IMR-90 (cell line): ENCODE data around the gene SLC9A9. TPM values are rescaled to one million over a fixed set of nuclear protein-coding genes. Genes with fewer than 3 reads are reported as not detected.

Source experiments
- ATAC-seq: fragments of 200-7000 bp; cut with Tn5 transposase; 2 replicates; pipeline ENCODE4 v1.9.1; 2020; ENCODE audit warnings: low read depth, mild to moderate bottlenecking, moderate library complexity
- BruUV-seq: library from RNA; stranded (reverse); fragments of 400-500 nt; replicated peaks from 2 replicates; lab custom pipeline; 2021; lab: Mats Ljungman, UMichigan
- CTCF ChIA-PET: fragments of 300-600 bp; formaldehyde crosslinking; extraction: SDS; loops from one replicate; lab custom pipeline; 2021; ENCODE audit warnings: antibody characterized with exemption; lab: Yijun Ruan, JAX
- POLR2A ChIA-PET: fragments of 300-600 bp; sonication (Branson Sonifier 250); formaldehyde crosslinking; loops from one replicate; lab custom pipeline; 2022; ENCODE audit warnings: antibody characterized with exemption; ENCODE audit not compliant: unreplicated experiment; lab: Charles Lee
- DNase-seq: peaks from one replicate; pipeline ENCODE4 v3.0.0; 2013
- H2AFZ ChIP-seq: replicated peaks from 2 replicates; pipeline ENCODE3; 2013; ENCODE audit warnings: low read length, mild to moderate bottlenecking; ENCODE audit not compliant: poor library complexity
- H2AK5ac ChIP-seq: 2 replicates; pipeline ENCODE4 v1.6.1; 2013; ENCODE audit warnings: low read depth, low read length, inconsistent platforms
- H2AK9ac ChIP-seq: replicated peaks from 2 replicates; pipeline ENCODE3; 2013; ENCODE audit warnings: mild to moderate bottlenecking, low read depth, low read length, moderate library complexity; ENCODE audit not compliant: poor library complexity
- H2BK120ac ChIP-seq: 2 replicates; pipeline ENCODE4 v1.6.1; 2013; ENCODE audit warnings: low read depth, low read length, inconsistent platforms
- H2BK15ac ChIP-seq: 3 replicates; pipeline ENCODE4 v1.6.1; 2013; ENCODE audit warnings: low read depth, low read length, inconsistent platforms
- H2BK20ac ChIP-seq: 2 replicates; pipeline ENCODE4 v1.6.1; 2013; ENCODE audit warnings: low read depth, mild to moderate bottlenecking, inconsistent platforms, low read length, moderate library complexity
- H2BK5ac ChIP-seq: 2 replicates; pipeline ENCODE4 v1.6.1; 2013; ENCODE audit warnings: mild to moderate bottlenecking, low read depth, low read length, inconsistent platforms; ENCODE audit not compliant: poor library complexity, severe bottlenecking
- H3K14ac ChIP-seq: replicated peaks from 2 replicates; pipeline ENCODE4 v1.6.1; 2013; ENCODE audit warnings: low read depth, low read length, inconsistent platforms
- H3K18ac ChIP-seq: 2 replicates; pipeline ENCODE4 v1.6.1; 2013; ENCODE audit warnings: low read depth, low read length, control low read depth
- H3K23ac ChIP-seq: 2 replicates; pipeline ENCODE4 v1.6.1; 2013; ENCODE audit warnings: low read depth, low read length, inconsistent platforms
- H3K27ac ChIP-seq: 2 replicates; pipeline ENCODE4 v1.5.1; 2013; ENCODE audit warnings: mild to moderate bottlenecking, control low read depth, low read length; ENCODE audit not compliant: insufficient read depth
- H3K27me3 ChIP-seq: 2 replicates; pipeline ENCODE4 v1.6.1; 2013; ENCODE audit warnings: low read length; ENCODE audit not compliant: control insufficient read depth, insufficient read depth
- H3K36me3 ChIP-seq: 2 replicates; pipeline ENCODE4 v1.6.1; 2013; ENCODE audit warnings: low read length, mixed read lengths; ENCODE audit not compliant: control insufficient read depth, insufficient read depth
- H3K4ac ChIP-seq: 2 replicates; pipeline ENCODE4 v1.6.1; 2013; ENCODE audit warnings: low read depth, low read length, inconsistent platforms
- H3K4me1 ChIP-seq: 2 replicates; pipeline ENCODE4 v1.6.1; 2013; ENCODE audit warnings: low read length, mixed read lengths; ENCODE audit not compliant: control insufficient read depth, insufficient read depth
- H3K4me2 ChIP-seq: 2 replicates; pipeline ENCODE4 v1.6.1; 2013; ENCODE audit warnings: low read depth, mild to moderate bottlenecking, control low read depth, low read length, moderate library complexity
- H3K4me3 ChIP-seq: 2 replicates; pipeline ENCODE4 v1.5.1; 2013; ENCODE audit warnings: low read depth, mild to moderate bottlenecking, control low read depth, low read length, moderate library complexity; ENCODE audit not compliant: insufficient read depth
- H3K56ac ChIP-seq: 2 replicates; pipeline ENCODE4 v1.6.1; 2013; ENCODE audit warnings: low read length, inconsistent platforms; ENCODE audit not compliant: insufficient read depth; ENCODE audit errors: extremely low read depth
- H3K79me1 ChIP-seq, 2 experiments: 2 replicates each; pipeline ENCODE4 v1.6.1; 2013; ENCODE audit warnings: low read length in 2 of 2, inconsistent platforms in 1 of 2, low read depth in 1 of 2
- H3K9ac ChIP-seq: 2 replicates; pipeline ENCODE4 v1.6.1; 2013; ENCODE audit warnings: low read depth, low read length, control low read depth
- H3K9me1 ChIP-seq: 2 replicates; pipeline ENCODE4 v1.6.1; 2013; ENCODE audit warnings: low read length, inconsistent platforms; ENCODE audit not compliant: insufficient read depth
- H3K9me3 ChIP-seq: 2 replicates; pipeline ENCODE4 v1.6.1; 2013; ENCODE audit warnings: low read length; ENCODE audit not compliant: control insufficient read depth, insufficient read depth
- H4K20me1 ChIP-seq: 2 replicates; pipeline ENCODE4 v1.6.1; 2013; ENCODE audit warnings: low read length, inconsistent platforms; ENCODE audit not compliant: insufficient read depth
- H4K5ac ChIP-seq: 2 replicates; pipeline ENCODE4 v1.6.1; 2013; ENCODE audit warnings: mild to moderate bottlenecking, low read depth, low read length, control low read depth
- H4K8ac ChIP-seq, 2 experiments: 2 replicates each; pipeline ENCODE4 v1.6.1; 2013; ENCODE audit warnings: low read depth in 2 of 2, low read length in 2 of 2, control low read depth in 1 of 2, inconsistent platforms in 1 of 2
- H4K91ac ChIP-seq: 2 replicates; pipeline ENCODE4 v1.6.1; 2013; ENCODE audit warnings: low read depth, low read length, inconsistent platforms; ENCODE audit not compliant: insufficient read depth
- BHLHE40 ChIP-seq: fragments of 150-350 bp; IDR thresholded peaks from 2 replicates; pipeline ENCODE4 v1.6.1; 2016; ENCODE audit warnings: mild to moderate bottlenecking, low read depth, low read length
- CEBPB ChIP-seq: IDR thresholded peaks from 2 replicates; pipeline ENCODE4 v1.6.1; 2012; ENCODE audit warnings: low read depth, low read length, improper control_type of control experiment
- CHD1 ChIP-seq: IDR thresholded peaks from 2 replicates; pipeline ENCODE4 v1.6.1; 2012; ENCODE audit warnings: low read depth, low read length, improper control_type of control experiment
- CTCF ChIP-seq: conservative IDR thresholded peaks from 2 replicates; pipeline ENCODE4 v1.5.1; 2012; ENCODE audit warnings: mild to moderate bottlenecking, low read depth, low read length, improper control_type of control experiment
- FOS ChIP-seq: fragments of 150-350 bp; IDR thresholded peaks from 2 replicates; pipeline ENCODE4 v1.6.1; 2016; ENCODE audit warnings: low read depth, low read length
- MAFK ChIP-seq: IDR thresholded peaks from 2 replicates; pipeline ENCODE4 v1.6.1; 2012; ENCODE audit warnings: low read depth, low read length, improper control_type of control experiment
- MAZ ChIP-seq: IDR thresholded peaks from 2 replicates; pipeline ENCODE4 v1.6.1; 2012; ENCODE audit warnings: low read depth, mild to moderate bottlenecking, low read length, improper control_type of control experiment, moderate library complexity, borderline replicate concordance
- MXI1 ChIP-seq: IDR thresholded peaks from 2 replicates; pipeline ENCODE4 v1.6.1; 2012; ENCODE audit warnings: low read depth, mild to moderate bottlenecking, low read length, moderate library complexity, borderline replicate concordance
- NFE2L2 ChIP-seq: fragments of 150-350 bp; IDR thresholded peaks from 2 replicates; pipeline ENCODE4 v1.6.1; 2016; ENCODE audit warnings: low read depth, mild to moderate bottlenecking, low read length
- POLR2A ChIP-seq: IDR thresholded peaks from 2 replicates; pipeline ENCODE4 v1.6.1; 2012; ENCODE audit warnings: mild to moderate bottlenecking, low read depth, low read length
- RAD21 ChIP-seq: IDR thresholded peaks from 2 replicates; pipeline ENCODE4 v1.6.1; 2012; ENCODE audit warnings: low read length, improper control_type of control experiment
- RCOR1 ChIP-seq: IDR thresholded peaks from 2 replicates; pipeline ENCODE4 v1.6.1; 2012; ENCODE audit warnings: mild to moderate bottlenecking, low read length, improper control_type of control experiment; ENCODE audit not compliant: insufficient replicate concordance
- RFX5 ChIP-seq: IDR thresholded peaks from 2 replicates; pipeline ENCODE4 v1.8.0; 2012; ENCODE audit warnings: low read depth, mild to moderate bottlenecking, low read length, moderate library complexity
- SMC3 ChIP-seq: fragments of 150-350 bp; IDR thresholded peaks from 2 replicates; pipeline ENCODE4 v1.6.1; 2016; ENCODE audit warnings: low read depth, mild to moderate bottlenecking, antibody characterized with exemption, low read length, moderate library complexity
- WGBS, 2 experiments: methylation state at CpG; one replicate each; pipeline versions ENCODE4 v1.1.5 to v1.1.7; 2013; ENCODE audit warnings: missing lambda C conversion rate in 2 of 2; ENCODE audit not compliant: insufficient read length in 1 of 2; ENCODE audit errors: extremely low coverage in 2 of 2; 5-methylcytosine and 5-hydroxymethylcytosine counted together
- dilution Hi-C: fragments of 300-500 bp; cut with HindIII; formaldehyde crosslinking; loops from one replicate; pipeline ENCODE4 v1.14.3; 2018; ENCODE audit warnings: low sequenced_read_pairs; ENCODE audit not compliant: unreplicated experiment
- in situ Hi-C: fragments of 300-500 bp; cut with MboI; formaldehyde crosslinking; loops from 3 replicates; pipeline ENCODE4 v1.14.3; 2019; ENCODE audit warnings: low sequenced_read_pairs, inconsistent platforms, mixed read lengths
- intact Hi-C: fragments of 100-400 bp; cut with micrococcal nuclease; formaldehyde crosslinking; loops from 2 replicates; pipeline ENCODE4 v1.10.0; 2022
- polyA plus RNA-seq, 3 experiments: library from polyadenylated mRNA; depleted of rRNA; stranded (reverse); fragments of >200 nt; gene quantifications; 2 replicates each; pipeline ENCODE4 v1.2.3, GENCODE V29; 2012; ENCODE audit warnings: low replicate concordance in 1 of 3
- total RNA-seq: library from RNA; depleted of rRNA; stranded (reverse); fragments of >200 nt; gene quantifications from 2 replicates; pipeline ENCODE4 v1.2.3, GENCODE V29; 2012
- TF ChIP-seq, protein P1 (sequence below): fragments of 150-350 bp; IDR thresholded peaks from 2 replicates; pipeline ENCODE4 v1.6.1; 2017; ENCODE audit warnings: mild to moderate bottlenecking, antibody characterized with exemption, low read length, low read depth
- TF ChIP-seq, protein P2 (sequence below): fragments of 150-350 bp; IDR thresholded peaks from 2 replicates; pipeline ENCODE4 v1.6.1; 2016; ENCODE audit warnings: low read depth, mild to moderate bottlenecking, low read length, moderate library complexity, borderline replicate concordance

Gene SLC9A9
- total and polyA plus RNA-seq, 2 of the 4 experiments (the other 2 are of a cell fraction) = 1.4 to 2.3 TPM

- Histone ChIP-seq H3K4me1 (no peaks in the 10 kb centered on the region), H4K91ac (no peak overlapping the region), H3K14ac (no peak overlapping the region), H3K9me1 (no peaks in the 10 kb centered on the region), H3K4ac (no peak overlapping the region), H2BK120ac (no peak overlapping the region), H3K23ac (no peak overlapping the region), H2AFZ (no peak overlapping the region), H3K9ac (no peak overlapping the region), H2BK20ac (no peak overlapping the region), H3K4me3 (no peak overlapping the region), H3K18ac (no peak overlapping the region), H4K8ac (no peak overlapping the region), H2AK5ac (no peak overlapping the region), H2BK5ac (no peak overlapping the region), H4K5ac (no peak overlapping the region), H2BK15ac (no peak overlapping the region), H3K56ac (no peak overlapping the region), H4K20me1 (no peaks in the 10 kb centered on the region), H3K27ac (no peak overlapping the region), H3K36me3 (no peaks in the 10 kb centered on the region), H3K27me3 (no peaks in the 10 kb centered on the region), H2AK9ac (no peak overlapping the region), H3K79me1 (no peaks in the 10 kb centered on the region), H3K9me3 (no peaks in the 10 kb centered on the region), H3K4me2 (no peak overlapping the region)
- in situ Hi-C loops = no loop called here
- ChIA-PET CTCF (no interaction called here), POLR2A (no interaction called here)
- BruUV-seq = no TSS peak
- ATAC-seq (no peak), DNase-seq (no peak)
- WGBS, 2 experiments = no CpG with 5 or more reads among the region's 3 CpGs
- TF ChIP-seq CHD1 (no peak), FOS (no peak), SMC3 (no peak), MAZ (no peak), CEBPB (no peak), RAD21 (no peak), CTCF (no peak), BHLHE40 (no peak), MAFK (no peak), RCOR1 (no peak), POLR2A (no peak), NFE2L2 (no peak), MXI1 (no peak), RFX5 (no peak)
- TF ChIP-seq, protein P1, sequence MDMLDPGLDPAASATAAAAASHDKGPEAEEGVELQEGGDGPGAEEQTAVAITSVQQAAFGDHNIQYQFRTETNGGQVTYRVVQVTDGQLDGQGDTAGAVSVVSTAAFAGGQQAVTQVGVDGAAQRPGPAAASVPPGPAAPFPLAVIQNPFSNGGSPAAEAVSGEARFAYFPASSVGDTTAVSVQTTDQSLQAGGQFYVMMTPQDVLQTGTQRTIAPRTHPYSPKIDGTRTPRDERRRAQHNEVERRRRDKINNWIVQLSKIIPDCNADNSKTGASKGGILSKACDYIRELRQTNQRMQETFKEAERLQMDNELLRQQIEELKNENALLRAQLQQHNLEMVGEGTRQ = no peak
- TF ChIP-seq, protein P2, sequence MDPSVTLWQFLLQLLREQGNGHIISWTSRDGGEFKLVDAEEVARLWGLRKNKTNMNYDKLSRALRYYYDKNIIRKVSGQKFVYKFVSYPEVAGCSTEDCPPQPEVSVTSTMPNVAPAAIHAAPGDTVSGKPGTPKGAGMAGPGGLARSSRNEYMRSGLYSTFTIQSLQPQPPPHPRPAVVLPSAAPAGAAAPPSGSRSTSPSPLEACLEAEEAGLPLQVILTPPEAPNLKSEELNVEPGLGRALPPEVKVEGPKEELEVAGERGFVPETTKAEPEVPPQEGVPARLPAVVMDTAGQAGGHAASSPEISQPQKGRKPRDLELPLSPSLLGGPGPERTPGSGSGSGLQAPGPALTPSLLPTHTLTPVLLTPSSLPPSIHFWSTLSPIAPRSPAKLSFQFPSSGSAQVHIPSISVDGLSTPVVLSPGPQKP = no peak
- dilution Hi-C loops = no loop called here
- intact Hi-C loops = no loop called here
Observed at GRCh38 chr3:143727391-143727790, 120.9 kb downstream of the SLC9A9 start.
